Measurements from ENCODE around the gene DIO1. TPM values are rescaled to one million over a fixed set of nuclear protein-coding genes. Genes with fewer than 3 reads are reported as not detected.
A peak's percentile ranks its signal among the peaks of the same experiment; 100 is the strongest.

The DIO1 gene
- not detected for total RNA-seq

- peaks cover 10 to 43% (median 41%) of the 10 kb centered on the region in 4 donors for H3K4me1 ChIP-seq
- H3K9me3 ChIP-seq: no peaks in the 10 kb centered on the region
- no peak for DNase-seq (ENCODE audit: extremely low spot score)
- no peak for TF ChIP-seq EP300 (IDR thresholded peaks at IDR 0.05)
- no peak for TF ChIP-seq POLR2AphosphoS5 (IDR thresholded peaks at IDR 0.05)
- TF ChIP-seq, protein P1, sequence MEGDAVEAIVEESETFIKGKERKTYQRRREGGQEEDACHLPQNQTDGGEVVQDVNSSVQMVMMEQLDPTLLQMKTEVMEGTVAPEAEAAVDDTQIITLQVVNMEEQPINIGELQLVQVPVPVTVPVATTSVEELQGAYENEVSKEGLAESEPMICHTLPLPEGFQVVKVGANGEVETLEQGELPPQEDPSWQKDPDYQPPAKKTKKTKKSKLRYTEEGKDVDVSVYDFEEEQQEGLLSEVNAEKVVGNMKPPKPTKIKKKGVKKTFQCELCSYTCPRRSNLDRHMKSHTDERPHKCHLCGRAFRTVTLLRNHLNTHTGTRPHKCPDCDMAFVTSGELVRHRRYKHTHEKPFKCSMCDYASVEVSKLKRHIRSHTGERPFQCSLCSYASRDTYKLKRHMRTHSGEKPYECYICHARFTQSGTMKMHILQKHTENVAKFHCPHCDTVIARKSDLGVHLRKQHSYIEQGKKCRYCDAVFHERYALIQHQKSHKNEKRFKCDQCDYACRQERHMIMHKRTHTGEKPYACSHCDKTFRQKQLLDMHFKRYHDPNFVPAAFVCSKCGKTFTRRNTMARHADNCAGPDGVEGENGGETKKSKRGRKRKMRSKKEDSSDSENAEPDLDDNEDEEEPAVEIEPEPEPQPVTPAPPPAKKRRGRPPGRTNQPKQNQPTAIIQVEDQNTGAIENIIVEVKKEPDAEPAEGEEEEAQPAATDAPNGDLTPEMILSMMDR (IDR thresholded peaks at IDR 0.05): no peak
- no peak for TF ChIP-seq POLR2A (IDR thresholded peaks at IDR 0.05; ENCODE audit: low read depth)
- no peak within 1 kb of the TSS for H3K4me3 ChIP-seq
- no peaks in the 10 kb centered on the region for H3K36me3 ChIP-seq
- no peak within 1 kb of the TSS for H3K27ac ChIP-seq (replicated peaks in 1 of 4)
- no peaks in the 10 kb centered on the region for H3K27me3 ChIP-seq
- 87% methylated on average over 13 of the region's 14 CpGs for WGBS
- intact Hi-C loops (cut with DNase I): no loop called here
Observed at GRCh38 chr1:53893999-53894636, at the start of gene DIO1. Gene DIO1 (plus strand): TSS chr1:53894187. CDS start chr1:53894211, 24 bp downstream.

- no peak overlapping the region for H3K4me3 ChIP-seq
- TF ChIP-seq POLR2AphosphoS5 (IDR thresholded peaks at IDR 0.05): no peak
- no peaks in the 10 kb centered on the region for H3K27me3 ChIP-seq
- peaks cover 0 to 2% (median under 1%) of the 10 kb centered on the region in 4 donors for H3K9me3 ChIP-seq
- H3K36me3 ChIP-seq: peaks cover 0 to 20% (median 17%) of the 10 kb centered on the region in 4 donors
- WGBS: 87% methylated on average over 6 of the region's 6 CpGs
- H3K4me1 ChIP-seq: no peaks in the 10 kb centered on the region
- intact Hi-C loops (cut with DNase I): no loop called here
- no peak for DNase-seq (ENCODE audit: extremely low spot score)
- no peak overlapping the region for H3K27ac ChIP-seq (replicated peaks in 1 of 4)
Observed at GRCh38 chr1:53847980-53848379, 46.0 kb upstream of the DIO1 start.

DNA sequence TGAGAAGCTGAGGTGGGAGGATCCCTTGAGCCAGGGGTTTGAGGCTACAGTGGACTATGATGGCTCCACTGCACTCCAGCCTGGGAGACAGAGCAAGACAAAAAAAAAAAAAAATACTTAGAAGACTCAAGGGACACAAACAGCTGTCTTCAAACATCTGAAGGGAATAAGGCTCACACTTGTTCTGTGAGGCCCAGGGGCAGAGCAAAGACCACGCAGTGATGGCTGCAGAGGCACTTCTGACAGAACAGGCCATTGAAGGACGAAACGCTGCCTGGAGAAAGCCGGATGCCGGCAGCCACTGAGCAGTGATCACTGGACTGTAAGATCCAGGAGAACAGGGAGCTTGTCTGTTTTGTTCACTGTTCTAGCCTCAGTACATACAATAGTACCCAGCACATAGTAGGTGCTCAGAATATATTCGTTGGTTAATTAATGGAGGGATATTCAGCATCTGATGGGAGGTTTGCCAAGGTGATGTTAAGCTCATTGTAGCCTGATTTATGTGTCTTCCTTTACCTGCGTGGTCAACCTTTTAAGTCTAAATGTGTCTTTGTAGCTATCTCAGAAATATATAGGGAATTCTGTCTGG lies 43.8 kb upstream of the DIO1 start:
- Histone ChIP-seq H3K4me3 (no peak overlapping the region), H3K27ac (replicated peaks in 1 of 4) (no peak overlapping the region), H3K4me1 (no peaks in the 10 kb centered on the region), H3K27me3 (no peaks in the 10 kb centered on the region), H3K9me3 (no peaks in the 10 kb centered on the region), H3K36me3 (peaks cover 5 to 42% (median 39%) of the 10 kb centered on the region in 4 donors)
- intact Hi-C loops (cut with DNase I): no loop called here
- no peak for DNase-seq (ENCODE audit: extremely low spot score)
- WGBS: 78% methylated on average over 7 of the region's 7 CpGs
- no peak for TF ChIP-seq POLR2AphosphoS5 (IDR thresholded peaks at IDR 0.05)
- TF ChIP-seq EP300 (IDR thresholded peaks at IDR 0.05): no peak
- no peak for TF ChIP-seq POLR2A (IDR thresholded peaks at IDR 0.05; ENCODE audit: low read depth)
- TF ChIP-seq, protein P1 (IDR thresholded peaks at IDR 0.05): no peak

DNA sequence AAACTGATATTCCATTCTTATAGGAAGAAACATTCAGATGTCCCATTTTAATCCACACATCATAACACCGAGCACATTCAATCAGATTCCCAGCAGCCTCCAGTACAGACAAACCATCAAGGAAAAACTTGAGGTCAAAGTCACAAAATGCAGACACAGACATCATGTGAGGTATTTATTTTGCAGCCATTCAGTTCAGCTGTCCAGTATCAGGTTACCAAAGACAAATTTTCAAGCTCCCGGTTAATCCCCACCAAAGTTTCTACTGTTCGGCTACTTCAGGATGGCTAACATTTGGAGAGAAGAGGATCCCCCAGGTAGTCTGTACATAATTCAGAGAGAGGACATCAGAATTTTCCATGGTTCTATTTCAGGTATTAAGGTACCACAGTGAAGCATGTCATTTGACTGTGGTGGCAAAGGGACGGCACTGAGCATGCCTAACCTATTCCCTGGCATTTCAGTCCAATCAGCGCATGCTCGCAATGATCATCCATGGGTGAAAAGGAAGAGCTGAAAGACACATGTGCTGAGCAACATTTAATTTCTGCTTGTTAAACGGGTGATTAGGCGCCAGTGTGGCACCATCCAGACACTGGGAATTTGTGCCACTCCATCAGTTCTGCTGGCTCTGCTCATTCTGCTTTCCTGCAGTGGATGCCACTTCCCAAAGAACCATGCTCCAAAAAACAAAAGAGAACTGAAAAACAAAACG lies 42.3 kb upstream of the DIO1 start:
- intact Hi-C loops (cut with DNase I): no loop called here
- H3K4me3 ChIP-seq: no peak overlapping the region
- no peak for TF ChIP-seq EP300 (IDR thresholded peaks at IDR 0.05)
- no peak for TF ChIP-seq POLR2AphosphoS5 (IDR thresholded peaks at IDR 0.05)
- H3K4me1 ChIP-seq: no peaks in the 10 kb centered on the region
- no peaks in the 10 kb centered on the region for H3K9me3 ChIP-seq
- no peak for DNase-seq (ENCODE audit: extremely low spot score)
- no peak overlapping the region for H3K27ac ChIP-seq (replicated peaks in 1 of 4)
- WGBS: 82% methylated on average over 9 of the region's 9 CpGs
- peaks cover 18 to 58% (median 54%) of the 10 kb centered on the region in 4 donors for H3K36me3 ChIP-seq
- H3K27me3 ChIP-seq: no peaks in the 10 kb centered on the region

DNA sequence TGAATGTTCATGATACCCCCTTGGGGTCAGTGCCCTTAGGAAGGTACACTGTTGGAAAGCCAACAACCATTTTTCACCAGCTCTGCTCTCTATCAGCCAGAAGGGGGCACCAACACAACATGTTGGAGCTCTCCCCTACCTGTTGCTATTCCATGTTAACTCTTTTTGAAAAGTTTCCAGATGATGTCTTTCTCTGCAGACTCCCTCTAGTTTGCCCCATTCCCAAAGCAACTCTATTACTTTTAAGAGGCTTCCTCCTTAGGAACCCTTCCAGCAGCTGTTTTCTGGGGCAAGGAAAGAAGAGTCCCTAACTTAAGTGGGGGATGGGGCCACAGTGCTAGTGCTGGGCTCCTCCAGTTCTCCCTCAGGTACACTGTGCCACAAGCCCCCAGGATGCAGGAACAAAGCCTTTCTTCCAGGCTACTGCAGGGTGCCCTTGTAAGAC lies 33.0 kb upstream of the DIO1 start:
- no peak overlapping the region for H3K4me3 ChIP-seq

More for the DNA sequence above, 33.0 kb upstream of the DIO1 start:
- no peaks in the 10 kb centered on the region for H3K27me3 ChIP-seq
- no peak overlapping the region for H3K27ac ChIP-seq (replicated peaks in 1 of 4)
- DNase-seq (ENCODE audit: extremely low spot score): no peak
- intact Hi-C loops (cut with DNase I): no loop called here
- no peaks in the 10 kb centered on the region for H3K9me3 ChIP-seq
- no peaks in the 10 kb centered on the region for H3K4me1 ChIP-seq
- peaks cover 34 to 77% (median 69%) of the 10 kb centered on the region in 4 donors for H3K36me3 ChIP-seq
- TF ChIP-seq, protein P1 (IDR thresholded peaks at IDR 0.05): peak; percentile 57 to 77 (median 66)
- TF ChIP-seq POLR2A (IDR thresholded peaks at IDR 0.05; ENCODE audit: low read depth): no peak
- TF ChIP-seq POLR2AphosphoS5 (IDR thresholded peaks at IDR 0.05): no peak
- no peak for TF ChIP-seq EP300 (IDR thresholded peaks at IDR 0.05)

Measured in esophagus muscularis mucosa (tissue), 4 donors.